Measurements from ENCODE around the gene ATE1. TPM values are rescaled to one million over a fixed set of nuclear protein-coding genes. Genes with fewer than 3 reads are reported as not detected.

Gene ATE1
- total RNA-seq, 1 experiment from 2014 or later: 40.4 TPM

GRCh38 chr10:121732656-121733445, 195.0 kb downstream of the ATE1 start:
- Mint-ChIP-seq H3K36me3 (ENCODE audit: insufficient read depth, unreplicated experiment) (no peaks in the 10 kb centered on the region), H3K9me3 (ENCODE audit: unreplicated experiment) (no peaks in the 10 kb centered on the region), H3K4me1 (ENCODE audit: insufficient read depth, unreplicated experiment) (no peaks in the 10 kb centered on the region), H3K4me3 (ENCODE audit: unreplicated experiment) (no peak overlapping the region), H3K27me3 (ENCODE audit: insufficient read depth, unreplicated experiment) (no peaks in the 10 kb centered on the region), H3K27ac (ENCODE audit: low read depth, unreplicated experiment) (no peak overlapping the region)
- no peak for DNase-seq (ENCODE audit: unreplicated experiment)
- CTCF ChIA-PET: interaction anchor here (0.6 to 3.5 kb wide), 21 partner anchors 9 to 916 kb away, joined by 3 to 27 read pairs (median 4); no protein-coding TSS in a partner anchor
- intact Hi-C loops (cut with micrococcal nuclease): loop anchor here (10.0 kb wide), 2 partner anchors 128 to 548 kb away; no protein-coding TSS in a partner anchor
- no peak for TF ChIP-seq CTCF (IDR thresholded peaks at IDR 0.05; ENCODE audit: unreplicated experiment)
- POLR2A ChIA-PET: no interaction called here
- BruUV-seq (replicated peaks): no TSS peak

GRCh38 chr10:121732172-121732571, 195.7 kb downstream of the ATE1 start:
- no peak for TF ChIP-seq CTCF (IDR thresholded peaks at IDR 0.05; ENCODE audit: unreplicated experiment)
- no peak for DNase-seq (ENCODE audit: unreplicated experiment)
- Mint-ChIP-seq H3K27ac (ENCODE audit: low read depth, unreplicated experiment) (no peak overlapping the region), H3K27me3 (ENCODE audit: insufficient read depth, unreplicated experiment) (no peaks in the 10 kb centered on the region), H3K36me3 (ENCODE audit: insufficient read depth, unreplicated experiment) (no peaks in the 10 kb centered on the region), H3K9me3 (ENCODE audit: unreplicated experiment) (no peaks in the 10 kb centered on the region), H3K4me3 (ENCODE audit: unreplicated experiment) (no peak overlapping the region), H3K4me1 (ENCODE audit: insufficient read depth, unreplicated experiment) (no peaks in the 10 kb centered on the region)
- no TSS peak for BruUV-seq (replicated peaks)
- ChIA-PET CTCF (interaction anchor here (0.6 to 3.5 kb wide), 10 partner anchors 8 to 795 kb away, joined by 3 to 27 read pairs (median 4); no protein-coding TSS in a partner anchor), POLR2A (no interaction called here)
- intact Hi-C loops (cut with micrococcal nuclease): loop anchor here (10.0 kb wide), 2 partner anchors 127 to 547 kb away; no protein-coding TSS in a partner anchor

GRCh38 chr10:121724282-121724681, 203.5 kb downstream of the ATE1 start:
- Mint-ChIP-seq H3K9me3 (ENCODE audit: unreplicated experiment) (peaks cover 7% of the 10 kb centered on the region), H3K4me3 (ENCODE audit: unreplicated experiment) (no peak overlapping the region), H3K4me1 (ENCODE audit: insufficient read depth, unreplicated experiment) (peaks cover 5% of the 10 kb centered on the region), H3K36me3 (ENCODE audit: insufficient read depth, unreplicated experiment) (no peaks in the 10 kb centered on the region), H3K27ac (ENCODE audit: low read depth, unreplicated experiment) (no peak overlapping the region), H3K27me3 (ENCODE audit: insufficient read depth, unreplicated experiment) (no peaks in the 10 kb centered on the region)
- no peak for DNase-seq (ENCODE audit: unreplicated experiment)
- TF ChIP-seq CTCF (IDR thresholded peaks at IDR 0.05; ENCODE audit: unreplicated experiment): no peak
- ChIA-PET POLR2A (interaction anchor here (0.6 kb wide), 1 partner anchor 17 kb away, joined by 3 read pairs; no protein-coding TSS in a partner anchor), CTCF (interaction anchor here (0.6 to 1.6 kb wide), 5 partner anchors 8 to 775 kb away, joined by 3 to 9 read pairs (median 3); no protein-coding TSS in a partner anchor)
- intact Hi-C loops (cut with micrococcal nuclease): no loop called here
- no TSS peak for BruUV-seq (replicated peaks)

GRCh38 chr10:121722665-121723064, 205.2 kb downstream of the ATE1 start:
- peak; percentile 9 for DNase-seq (ENCODE audit: unreplicated experiment)
- peaks cover 15% of the 10 kb centered on the region for H3K9me3 Mint-ChIP-seq (ENCODE audit: unreplicated experiment)
- no peak overlapping the region for H3K27ac Mint-ChIP-seq (ENCODE audit: low read depth, unreplicated experiment)
- POLR2A ChIA-PET: interaction anchor here (1.1 kb wide), 1 partner anchor 124 kb away, joined by 3 read pairs; the partner anchor contains the start of gene FGFR2
- intact Hi-C loops (cut with micrococcal nuclease): no loop called here
- H3K4me3 Mint-ChIP-seq (ENCODE audit: unreplicated experiment): no peak overlapping the region
- H3K36me3 Mint-ChIP-seq (ENCODE audit: insufficient read depth, unreplicated experiment): no peaks in the 10 kb centered on the region
- no peak for TF ChIP-seq CTCF (IDR thresholded peaks at IDR 0.05; ENCODE audit: unreplicated experiment)
- CTCF ChIA-PET: no interaction called here
- peaks cover 5% of the 10 kb centered on the region for H3K4me1 Mint-ChIP-seq (ENCODE audit: insufficient read depth, unreplicated experiment)
- H3K27me3 Mint-ChIP-seq (ENCODE audit: insufficient read depth, unreplicated experiment): no peaks in the 10 kb centered on the region
- no TSS peak for BruUV-seq (replicated peaks)
